ENCODE data around the gene NANOS2.

DNA sequence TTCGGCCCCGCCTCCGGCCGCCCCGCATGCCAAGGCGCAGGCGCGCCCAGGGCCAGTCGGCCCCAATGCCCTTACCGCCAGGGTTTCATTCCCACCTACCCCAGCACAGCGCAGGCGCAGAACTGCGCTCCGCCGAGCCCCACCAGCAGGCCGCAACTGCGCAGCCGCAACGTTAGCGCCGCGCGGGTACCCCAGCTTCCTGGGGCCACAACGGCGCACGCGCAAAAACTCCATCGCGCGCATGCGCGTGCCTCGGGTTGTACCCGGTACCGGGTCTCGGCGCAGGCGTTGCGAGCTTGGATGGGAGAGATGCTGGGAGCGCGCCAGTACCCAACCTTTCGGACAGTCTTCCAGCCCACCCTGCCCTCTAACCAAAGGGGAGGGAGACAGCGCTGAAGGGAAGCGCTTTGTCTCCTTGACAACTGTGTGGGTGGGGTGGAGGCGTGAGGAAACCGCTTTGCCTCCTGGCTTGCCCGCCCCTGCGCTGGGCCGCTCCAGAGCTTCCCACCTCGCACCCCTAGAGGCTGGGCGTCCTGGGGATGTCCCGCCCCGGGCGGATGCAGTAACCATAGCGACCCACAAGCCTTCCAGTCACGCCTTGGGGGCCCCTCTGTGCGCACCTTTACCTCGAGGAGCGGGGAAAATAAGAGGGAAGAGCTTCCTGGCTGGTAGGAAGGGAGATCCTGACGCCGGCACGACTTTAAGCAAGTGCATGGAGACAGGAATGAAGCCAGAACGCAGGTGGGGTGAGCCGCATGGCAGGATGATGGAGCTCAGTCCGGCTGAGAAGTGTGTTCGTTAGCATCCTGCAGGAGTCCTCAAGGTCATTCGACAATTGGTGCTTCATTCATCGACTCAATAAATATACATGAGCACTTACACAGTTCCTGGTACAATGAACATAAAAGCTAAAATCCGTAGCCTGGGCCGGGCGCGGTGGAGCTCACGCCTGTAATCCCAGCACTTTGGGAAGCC, 11.6 kb downstream of the NANOS2 start:
- TF ChIP-seq, protein P1, sequence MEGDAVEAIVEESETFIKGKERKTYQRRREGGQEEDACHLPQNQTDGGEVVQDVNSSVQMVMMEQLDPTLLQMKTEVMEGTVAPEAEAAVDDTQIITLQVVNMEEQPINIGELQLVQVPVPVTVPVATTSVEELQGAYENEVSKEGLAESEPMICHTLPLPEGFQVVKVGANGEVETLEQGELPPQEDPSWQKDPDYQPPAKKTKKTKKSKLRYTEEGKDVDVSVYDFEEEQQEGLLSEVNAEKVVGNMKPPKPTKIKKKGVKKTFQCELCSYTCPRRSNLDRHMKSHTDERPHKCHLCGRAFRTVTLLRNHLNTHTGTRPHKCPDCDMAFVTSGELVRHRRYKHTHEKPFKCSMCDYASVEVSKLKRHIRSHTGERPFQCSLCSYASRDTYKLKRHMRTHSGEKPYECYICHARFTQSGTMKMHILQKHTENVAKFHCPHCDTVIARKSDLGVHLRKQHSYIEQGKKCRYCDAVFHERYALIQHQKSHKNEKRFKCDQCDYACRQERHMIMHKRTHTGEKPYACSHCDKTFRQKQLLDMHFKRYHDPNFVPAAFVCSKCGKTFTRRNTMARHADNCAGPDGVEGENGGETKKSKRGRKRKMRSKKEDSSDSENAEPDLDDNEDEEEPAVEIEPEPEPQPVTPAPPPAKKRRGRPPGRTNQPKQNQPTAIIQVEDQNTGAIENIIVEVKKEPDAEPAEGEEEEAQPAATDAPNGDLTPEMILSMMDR (IDR thresholded peaks at IDR 0.05) = peak in 1 of 4 donors; percentile 16
- peak; percentile 51 for TF ChIP-seq POLR2A (IDR thresholded peaks at IDR 0.05)

Measured in right lobe of liver (tissue), 4 donors.